SIG-M5 (cell line): ENCODE measurements around the gene MYOT.
A peak's percentile ranks its signal among the peaks of the same experiment; 100 is the strongest.
"Not testable (repeated sequence)": the region's sequence is repeated elsewhere in the genome, so short reads cannot be mapped to it uniquely, and the experiment has no call there.

Source experiments
- DNase-seq: peaks from one replicate; lab custom pipeline; 2025; lab: John Stamatoyannopoulos, UW

Gene MYOT

DNA sequence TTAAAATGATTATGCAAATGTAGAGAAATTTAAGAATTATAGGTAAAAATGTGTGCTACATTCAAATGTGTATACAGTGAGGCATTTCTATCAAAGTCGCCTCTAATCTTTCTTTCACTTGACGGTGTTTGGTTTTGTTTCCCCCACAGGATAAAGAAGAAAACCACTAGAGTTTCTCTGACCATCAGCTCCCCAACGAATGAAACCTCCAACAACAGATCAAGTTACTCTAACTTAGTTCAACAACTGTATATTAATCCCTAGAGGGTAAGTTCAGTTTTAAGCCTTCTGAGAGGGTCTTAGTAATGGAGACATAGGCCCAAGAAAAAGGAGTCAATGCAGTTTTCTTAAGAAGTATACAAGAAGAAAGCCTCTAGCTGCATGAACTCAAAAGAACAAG, 11.5 kb upstream of the MYOT start:
- no peak for DNase-seq

DNA sequence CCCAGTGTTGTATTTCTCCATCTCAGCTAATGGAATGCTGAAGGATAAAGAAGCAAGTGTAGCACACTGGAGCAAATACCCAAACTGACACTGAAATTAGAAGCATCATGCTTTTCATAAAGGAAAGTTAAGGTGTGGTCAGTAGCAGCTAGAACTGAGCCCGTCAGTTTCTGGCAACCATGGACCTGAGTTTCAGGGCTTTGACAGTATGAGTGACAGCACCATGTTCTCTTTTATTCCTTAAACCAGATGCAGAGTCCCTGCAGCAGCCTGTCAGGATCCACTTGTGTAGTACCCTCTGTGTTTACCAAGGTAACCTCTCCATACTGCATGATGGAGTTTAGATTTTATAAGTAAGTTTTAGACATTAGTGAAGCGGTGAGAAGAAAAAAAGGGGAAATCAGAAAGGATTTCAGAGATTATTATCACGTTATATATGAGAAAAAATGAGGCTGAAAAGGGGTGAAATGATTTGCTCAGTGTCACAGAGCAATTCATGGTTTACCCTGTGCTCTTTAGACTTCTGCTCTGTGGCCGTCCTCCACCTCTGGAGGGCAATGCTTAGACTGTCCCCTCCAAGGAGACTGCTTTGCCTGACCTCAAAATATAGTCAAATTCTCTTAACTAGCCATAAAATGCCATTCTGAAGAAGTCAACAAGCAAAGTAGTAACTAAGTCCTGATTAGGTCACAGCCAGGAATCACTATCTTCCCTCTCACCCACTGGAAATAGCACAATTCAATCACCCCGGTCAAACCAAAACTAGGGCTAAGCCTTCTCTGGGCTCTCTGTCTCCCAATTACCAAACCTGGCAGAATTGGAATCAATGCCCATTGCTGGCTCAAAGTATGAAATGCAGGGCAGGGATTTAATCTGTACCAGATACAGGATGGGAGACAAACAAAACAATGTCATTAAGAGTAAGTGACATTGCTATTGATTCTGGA, 10.5 kb upstream of the MYOT start:
- DNase-seq = no peak

DNA sequence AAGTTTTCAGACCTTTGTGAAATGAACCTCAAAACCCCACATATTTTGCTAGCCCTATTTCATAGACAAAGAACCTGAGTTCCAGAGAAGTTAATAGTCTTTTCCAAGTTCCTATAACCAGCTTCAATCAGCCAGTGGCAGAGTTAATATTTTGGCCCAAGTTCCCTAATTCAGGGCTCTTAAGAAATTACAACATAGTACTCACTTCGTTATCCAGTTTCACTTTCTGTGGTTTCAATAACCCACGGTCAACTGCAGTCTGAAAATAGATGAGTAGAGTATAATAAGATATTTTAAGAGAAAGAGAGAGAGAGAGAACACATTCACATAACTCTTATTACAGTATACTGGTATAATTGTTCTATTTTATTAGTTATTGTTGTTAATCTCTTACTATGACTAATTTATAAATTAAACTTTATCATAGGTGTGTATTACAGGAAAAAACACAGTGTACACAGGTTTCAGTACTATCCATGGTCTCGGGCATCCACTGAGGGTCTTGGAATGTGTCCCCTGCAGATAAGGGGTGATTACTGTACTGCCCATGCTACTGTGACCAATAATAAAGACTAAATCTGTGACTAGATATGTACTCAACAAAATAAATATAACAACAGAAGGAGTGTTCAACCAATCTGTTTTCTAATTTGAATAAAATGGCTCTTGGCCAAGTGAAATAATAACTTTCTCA, 9.3 kb upstream of the MYOT start:
- peak; percentile 71 for DNase-seq

DNA sequence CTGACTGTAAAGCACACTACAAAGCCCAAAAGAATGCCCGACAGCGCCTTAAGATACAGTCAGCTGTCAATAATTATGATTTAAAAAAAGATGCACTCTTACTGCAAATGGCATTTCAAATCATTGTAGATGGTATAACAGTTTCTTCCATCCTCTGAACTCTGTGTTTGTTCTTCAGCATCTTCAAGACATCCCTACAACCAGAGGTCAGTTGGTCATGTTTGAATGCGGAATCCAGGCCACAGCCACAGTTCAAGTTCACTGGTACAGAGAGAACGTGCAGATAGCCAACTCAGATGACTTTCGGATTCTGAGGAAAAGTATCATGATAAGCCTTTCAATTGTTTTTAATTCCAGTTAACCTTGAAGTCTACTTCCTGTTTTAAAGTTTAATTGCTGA, 8.7 kb upstream of the MYOT start:
- DNase-seq = no peak

DNA sequence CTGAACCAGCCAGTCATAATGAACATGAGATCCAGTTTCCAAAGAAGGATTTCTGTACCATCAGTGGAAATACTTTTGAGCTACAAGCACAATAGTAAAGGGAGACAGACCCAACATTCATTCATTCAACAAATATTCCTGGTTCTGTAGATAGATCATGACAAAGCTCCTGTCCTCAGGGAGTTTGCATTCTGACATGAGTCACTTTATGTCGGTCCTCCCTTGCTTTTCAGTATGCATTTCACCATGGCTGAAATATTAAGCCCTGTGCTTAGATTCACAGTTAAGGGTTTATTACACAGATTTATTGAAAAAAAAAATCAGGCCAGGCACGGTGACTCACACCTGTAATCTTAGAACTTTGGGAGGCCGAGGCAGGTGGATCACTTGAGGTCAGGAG, 5.4 kb upstream of the MYOT start:
- DNase-seq = no peak

DNA sequence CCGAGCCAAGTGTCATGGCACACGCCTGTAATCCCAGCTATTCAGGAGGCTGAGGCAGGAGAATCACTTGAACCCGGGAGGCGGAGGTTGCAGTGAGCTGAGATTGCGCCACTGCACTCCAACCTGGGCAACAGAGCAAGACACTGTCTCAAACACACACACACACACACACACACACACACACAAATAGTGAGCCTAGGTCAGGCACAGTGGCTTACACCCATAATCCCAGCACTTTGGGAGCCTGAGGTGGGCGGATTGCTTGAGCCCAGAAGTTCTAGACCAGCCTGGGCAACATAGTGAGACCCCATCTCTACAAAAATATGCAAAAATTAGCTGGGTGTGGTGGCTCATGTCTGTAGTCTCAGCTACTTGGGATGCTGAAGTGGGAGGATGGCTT, 4.0 kb upstream of the MYOT start:
- not testable (repeated sequence) for DNase-seq

DNA sequence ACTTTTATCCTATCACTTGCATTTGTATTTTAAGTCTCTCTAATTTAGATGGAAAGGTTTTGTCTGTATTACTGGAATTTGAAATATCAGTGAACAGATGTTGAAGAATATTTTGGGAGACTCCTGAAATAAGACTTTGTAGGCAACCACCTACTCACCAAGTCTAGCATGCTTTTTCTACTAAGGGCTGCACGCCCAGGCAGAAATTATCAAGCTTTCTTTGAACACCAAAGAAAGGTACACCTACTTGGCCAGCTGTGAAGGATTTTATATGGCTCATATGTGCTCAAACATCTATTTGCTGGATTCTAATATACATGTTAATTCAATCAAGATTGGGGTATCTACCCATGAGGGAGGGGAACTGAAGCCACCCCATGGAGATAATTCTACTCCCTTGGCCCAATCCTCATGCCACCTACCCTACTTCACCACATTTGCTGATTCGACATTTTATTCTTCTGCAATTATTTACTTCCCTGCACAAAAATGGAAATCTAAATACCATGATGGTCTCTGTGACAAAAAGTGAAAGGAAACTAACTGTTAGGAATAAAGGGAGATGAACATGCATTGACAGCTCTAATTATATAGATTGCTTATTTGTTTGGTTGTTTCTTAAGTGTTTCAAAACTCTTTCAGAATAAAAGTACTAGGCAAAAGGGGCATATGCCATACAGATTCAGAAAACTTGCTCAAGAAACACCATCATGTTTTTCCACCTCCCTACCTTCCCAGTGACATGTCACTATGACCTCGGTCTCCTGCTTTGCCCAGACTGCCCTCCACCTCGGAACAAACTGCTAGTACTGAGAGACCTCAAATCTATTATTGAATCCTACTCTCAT, 895 bp upstream of the MYOT start:
- DNase-seq = no peak

DNA sequence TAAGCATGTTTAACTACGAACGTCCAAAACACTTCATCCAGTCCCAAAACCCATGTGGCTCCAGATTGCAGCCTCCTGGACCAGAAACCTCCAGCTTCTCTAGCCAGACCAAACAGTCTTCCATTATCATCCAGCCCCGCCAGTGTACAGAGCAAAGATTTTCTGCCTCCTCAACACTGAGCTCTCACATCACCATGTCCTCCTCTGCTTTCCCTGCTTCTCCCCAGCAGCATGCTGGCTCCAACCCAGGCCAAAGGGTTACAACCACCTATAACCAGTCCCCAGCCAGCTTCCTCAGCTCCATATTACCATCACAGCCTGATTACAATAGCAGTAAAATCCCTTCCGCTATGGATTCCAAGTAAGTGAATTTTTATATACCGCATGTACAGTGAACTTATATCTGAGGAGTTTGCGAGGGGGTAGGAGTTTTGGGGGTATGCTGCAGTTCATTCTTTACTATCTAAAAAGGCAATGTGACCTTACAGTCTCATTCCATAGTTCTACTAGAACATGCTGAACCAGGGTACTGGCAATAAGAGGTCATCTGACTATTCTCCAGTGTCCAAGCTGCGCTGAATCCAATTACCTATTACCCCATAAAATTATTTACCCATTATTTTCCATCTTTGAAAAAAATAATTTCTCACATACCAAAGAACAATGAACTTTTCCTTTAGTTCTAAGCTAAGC, 3.1 kb downstream of the MYOT start:
- no peak for DNase-seq

DNA sequence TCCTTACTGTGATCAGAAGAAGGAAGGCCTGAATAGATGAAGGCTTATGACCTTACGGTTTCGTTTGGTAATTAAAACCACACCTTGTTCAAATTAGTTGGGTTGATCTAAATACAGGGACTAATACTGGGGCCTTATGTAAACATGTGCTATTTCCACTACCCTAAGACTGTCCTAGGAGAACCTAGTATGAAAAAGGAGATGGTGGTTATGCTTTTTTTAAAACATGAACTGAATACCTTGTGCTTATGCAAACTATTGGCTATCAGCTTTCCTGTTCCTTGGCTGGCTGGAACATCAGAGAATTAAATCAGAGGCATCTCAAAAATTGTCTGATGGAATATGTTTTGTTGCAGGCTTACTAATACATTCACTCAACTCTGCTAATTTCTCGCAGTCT, 3.9 kb downstream of the MYOT start:
- no peak for DNase-seq

DNA sequence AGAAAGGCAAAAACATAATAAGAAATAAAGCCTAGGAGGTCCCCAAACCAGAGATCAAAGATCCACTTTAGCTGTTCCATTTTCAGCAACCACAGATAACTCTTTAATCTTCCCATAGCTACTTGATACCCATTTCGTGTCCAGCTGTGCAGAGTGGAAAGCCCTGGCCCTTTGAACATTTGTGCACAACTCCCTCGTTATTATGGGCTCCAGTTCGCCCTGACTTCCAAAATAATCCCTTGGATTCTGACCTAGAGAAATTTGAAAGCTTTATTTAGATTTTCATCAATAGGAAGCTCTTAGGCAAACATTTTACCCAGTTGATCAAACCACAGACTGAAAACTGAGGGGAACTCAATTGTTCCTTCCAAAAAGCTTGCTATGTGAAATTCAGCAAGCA, 4.8 kb downstream of the MYOT start:
- DNase-seq = no peak

DNA sequence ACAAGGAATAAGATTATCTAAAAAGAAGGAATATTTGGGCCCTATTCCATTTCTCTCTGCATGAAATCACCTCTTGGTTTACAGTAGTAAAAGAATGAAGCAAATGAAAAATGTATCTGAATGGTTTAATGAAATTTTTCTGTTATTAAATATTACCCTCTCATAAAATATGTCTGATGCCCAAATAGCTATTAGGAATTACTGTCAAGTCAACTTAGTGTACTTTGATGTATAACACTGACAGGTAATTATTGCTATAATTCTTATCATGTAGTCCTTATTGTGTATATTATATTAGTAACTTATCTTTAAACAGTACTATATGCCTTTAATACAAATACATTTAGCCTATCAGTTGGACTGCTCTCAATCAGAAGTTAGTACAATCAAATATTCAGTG, 8.4 kb downstream of the MYOT start:
- DNase-seq = no peak

DNA sequence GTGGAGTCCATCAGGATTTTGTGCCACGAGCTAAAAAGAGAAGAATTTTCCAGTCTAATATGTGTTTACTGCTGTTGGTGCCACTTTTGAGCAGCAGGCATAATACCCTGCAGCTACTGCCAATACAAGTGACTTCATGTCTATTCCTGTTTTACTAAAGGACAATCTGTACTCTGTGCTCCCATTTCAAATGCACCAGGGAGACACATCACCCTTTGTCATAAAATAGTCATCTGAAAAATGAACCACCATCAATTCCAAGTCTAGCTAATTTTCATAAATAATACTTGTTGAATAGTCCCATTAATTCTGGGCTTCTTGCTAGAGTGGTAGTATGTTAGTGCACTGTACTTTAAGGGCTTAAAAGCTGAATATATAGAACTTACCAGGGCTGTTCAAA, 12.7 kb downstream of the MYOT start:
- DNase-seq = no peak

DNA sequence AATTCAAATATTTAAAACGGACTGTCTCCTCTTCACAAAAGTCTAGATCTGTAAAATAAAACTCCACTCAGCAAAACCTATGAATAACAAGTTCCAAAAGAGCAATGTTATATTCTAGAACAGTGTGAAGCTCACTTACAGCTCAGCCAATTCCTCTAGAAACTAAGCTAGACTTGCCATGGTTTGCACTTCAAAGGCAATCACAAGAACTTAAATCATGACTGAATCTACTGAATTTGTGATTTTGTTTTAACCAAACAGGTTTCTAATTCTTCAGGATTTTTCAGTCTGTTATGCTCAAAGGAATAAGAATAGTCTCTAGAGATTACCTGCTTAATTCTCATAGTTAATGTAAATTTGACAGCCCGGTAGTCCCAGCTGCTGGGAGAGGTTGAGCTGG, 20.2 kb downstream of the MYOT start:
- no peak for DNase-seq

DNA sequence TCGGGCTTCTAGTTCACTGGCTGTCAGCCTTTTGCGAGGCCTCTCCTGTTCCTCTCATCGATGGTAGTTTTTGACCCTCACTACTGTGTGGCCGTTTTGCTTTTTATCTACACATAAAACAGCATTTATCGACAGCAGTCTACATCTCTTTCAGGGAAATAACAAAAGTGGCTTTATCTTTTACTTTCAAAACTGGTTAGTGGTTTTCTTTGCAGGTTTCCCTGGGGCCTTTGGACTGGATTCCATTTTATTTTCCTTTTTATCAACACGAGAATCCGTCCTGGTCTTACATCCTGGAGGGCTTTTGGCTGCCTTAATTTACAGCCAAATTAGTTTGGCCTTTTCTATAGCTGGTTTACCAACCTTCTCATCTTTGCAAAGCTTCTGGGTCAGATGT, 20.8 kb downstream of the MYOT start:
- no peak for DNase-seq

DNA sequence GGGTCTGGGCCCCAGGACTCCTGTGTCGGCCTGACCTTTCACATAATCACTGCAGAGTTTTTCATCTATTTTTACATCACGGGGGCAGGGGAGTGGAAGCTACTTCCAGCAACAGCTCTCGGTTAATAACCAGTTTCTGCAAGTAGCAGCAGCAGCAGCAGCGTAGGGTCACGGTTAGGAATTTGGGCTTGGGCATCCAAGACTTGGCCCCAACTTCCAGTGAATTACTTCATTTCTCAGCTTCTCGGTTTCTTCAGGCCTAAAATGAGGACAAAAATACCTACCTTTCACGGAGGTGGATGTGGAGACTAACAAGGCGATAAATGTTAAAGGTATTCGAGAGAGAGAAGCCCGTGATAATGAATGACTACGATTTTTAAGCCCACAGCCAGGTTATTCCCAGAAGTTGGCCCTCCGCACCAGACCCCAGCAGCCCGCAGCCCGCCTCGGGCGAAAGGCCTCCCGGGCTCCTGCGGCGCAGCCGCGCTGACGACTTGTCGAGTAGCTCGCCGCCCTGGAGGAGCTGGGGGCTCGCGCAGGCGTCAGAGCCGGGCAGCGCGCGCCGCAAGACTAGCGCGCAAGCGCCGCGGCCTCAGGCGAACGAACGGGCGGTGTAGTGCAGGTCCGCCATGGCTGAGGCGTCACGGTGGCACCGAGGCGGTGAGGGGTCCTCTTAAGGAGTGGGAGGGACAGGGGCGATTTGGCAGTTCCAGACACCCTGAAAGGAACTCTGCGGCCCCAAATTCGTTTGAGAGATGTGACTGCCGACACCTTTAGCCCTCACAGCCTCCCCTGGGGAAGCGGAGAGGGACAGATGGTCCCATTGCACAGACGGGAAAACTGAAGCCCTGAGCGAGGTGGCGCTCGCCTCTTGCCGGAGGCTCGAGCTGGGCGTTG, 21.5 kb downstream of the MYOT start, which contains the start of gene PKD2L2:
PKD2L2 (plus strand) TSS at position 595 of the 897 bp plus-strand sequence; CDS start at position 630, 35 bp downstream.
- DNase-seq = no peak

DNA sequence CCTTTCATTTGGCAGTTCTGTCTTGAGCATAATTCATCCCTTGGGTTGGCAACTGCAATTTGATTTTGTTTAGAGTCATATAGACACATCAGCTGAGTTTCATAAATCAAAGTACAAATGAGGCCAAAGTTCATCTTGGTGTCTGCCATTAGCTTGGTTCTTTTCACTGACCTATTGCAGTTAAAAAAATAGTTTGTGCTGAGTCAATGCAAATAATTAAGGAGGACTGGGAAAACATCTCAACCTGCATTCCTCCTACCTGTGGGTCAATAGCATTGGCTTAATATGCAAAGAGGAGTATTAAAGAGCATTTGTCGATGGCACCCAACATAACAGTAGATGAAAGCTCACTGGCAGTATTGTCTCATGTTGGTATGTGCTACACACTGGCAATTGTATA, 23.2 kb downstream of the MYOT start:
- DNase-seq = no peak

DNA sequence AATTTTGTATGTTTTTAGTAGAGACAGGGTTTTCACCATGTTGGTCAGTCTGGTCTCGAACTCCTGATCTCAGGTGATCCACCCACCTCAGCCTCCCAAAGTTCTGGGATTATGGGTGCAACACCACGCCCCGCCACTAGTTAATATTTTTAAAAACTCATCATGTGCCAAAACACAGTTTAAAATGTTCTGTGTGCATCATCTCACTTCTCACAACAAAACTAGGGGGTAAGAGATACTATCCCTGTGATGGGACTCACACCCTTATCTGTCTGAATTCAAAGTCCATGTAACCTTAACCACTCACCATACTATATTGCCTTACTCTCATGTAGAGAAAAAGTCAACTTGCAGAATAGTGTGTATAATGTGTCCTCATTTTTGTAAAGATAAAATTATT, 24.2 kb downstream of the MYOT start:
- no peak for DNase-seq

DNA sequence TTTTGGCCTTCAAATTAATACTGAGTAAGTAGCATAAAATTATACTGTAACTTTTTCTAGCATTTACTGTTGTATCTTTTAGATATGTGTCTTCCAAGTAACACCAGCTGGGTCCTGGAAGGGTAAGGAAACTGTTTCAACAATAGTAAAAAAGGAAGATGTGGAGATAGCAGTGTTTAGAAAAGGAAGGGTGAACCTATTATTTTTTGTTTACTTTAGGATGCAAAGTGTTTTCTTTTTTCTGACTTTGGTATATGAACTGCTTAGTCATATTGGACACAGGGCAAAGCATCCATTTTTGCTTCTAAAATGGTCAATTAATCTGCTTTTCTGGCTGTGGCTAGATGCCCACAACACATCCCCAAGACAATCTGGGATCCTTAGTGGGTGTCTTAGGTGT, 26.9 kb downstream of the MYOT start:
- DNase-seq = no peak

DNA sequence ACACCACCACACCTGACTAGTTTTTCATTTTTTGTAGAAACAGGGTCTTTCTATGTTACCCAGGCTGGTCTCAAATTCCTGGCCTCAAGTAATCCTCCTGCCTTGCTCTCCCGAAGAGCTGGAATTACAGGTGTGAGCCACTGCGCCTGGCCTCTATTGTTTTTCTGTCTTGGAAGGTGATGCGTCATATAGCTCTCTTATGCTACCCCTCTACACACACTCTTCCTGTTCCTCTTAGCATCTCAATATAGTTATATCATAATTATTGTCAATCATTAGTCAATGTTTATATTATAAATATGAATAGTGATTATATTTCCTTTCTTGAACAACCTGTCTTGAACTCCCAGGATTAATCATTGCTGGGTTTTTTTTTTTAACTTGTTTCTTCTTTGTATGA, 28.9 kb downstream of the MYOT start:
- DNase-seq = no peak

DNA sequence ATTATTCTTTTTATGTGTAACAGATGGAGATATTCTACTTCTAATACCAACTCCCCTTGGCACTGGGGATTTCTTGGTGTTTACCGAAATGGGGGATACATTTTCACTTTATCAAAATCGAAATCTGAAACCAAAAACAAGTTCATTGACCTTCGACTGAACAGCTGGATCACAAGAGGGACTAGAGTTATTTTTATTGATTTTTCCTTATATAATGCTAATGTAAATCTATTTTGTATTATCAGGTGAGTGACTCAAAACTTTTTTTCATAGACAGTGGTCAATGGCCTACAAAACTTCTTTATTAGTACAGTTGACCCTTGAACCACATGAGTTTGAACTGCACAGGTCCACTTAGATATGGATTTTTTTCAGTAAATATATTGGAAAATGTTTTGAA, 31.8 kb downstream of the MYOT start:
- DNase-seq = no peak
